Glutamatergic neuron (in vitro differentiated cells): ENCODE data around the gene TTLL1. TPM values are rescaled to one million over a fixed set of nuclear protein-coding genes. Genes with fewer than 3 reads are reported as not detected.

Source experiments
- DNase-seq: peaks from one replicate; pipeline ENCODE4 v3.0.0; 2022
- H3K27ac Mint-ChIP-seq: one replicate; pipeline ENCODE4 v1.8.0; 2020; ENCODE audit warnings: mild to moderate bottlenecking, mixed read lengths, inconsistent platforms; ENCODE audit not compliant: unreplicated experiment
- H3K27me3 Mint-ChIP-seq: one replicate; pipeline ENCODE4 v1.8.0; 2020; ENCODE audit warnings: mild to moderate bottlenecking, moderate library complexity, mixed read lengths, inconsistent platforms; ENCODE audit not compliant: unreplicated experiment
- H3K36me3 Mint-ChIP-seq: one replicate; pipeline ENCODE4 v1.8.0; 2020; ENCODE audit warnings: mild to moderate bottlenecking, mixed read lengths, inconsistent platforms; ENCODE audit not compliant: unreplicated experiment
- H3K4me1 Mint-ChIP-seq: one replicate; pipeline ENCODE4 v1.8.0; 2020; ENCODE audit warnings: mild to moderate bottlenecking, low read depth, mixed read lengths, inconsistent platforms; ENCODE audit not compliant: unreplicated experiment
- H3K4me3 Mint-ChIP-seq: one replicate; pipeline ENCODE4 v1.8.0; 2020; ENCODE audit warnings: mild to moderate bottlenecking, mixed read lengths, inconsistent platforms; ENCODE audit not compliant: unreplicated experiment
- H3K9me3 Mint-ChIP-seq: one replicate; pipeline ENCODE4 v1.8.0; 2020; ENCODE audit warnings: mild to moderate bottlenecking, moderate library complexity, mixed read lengths, inconsistent platforms; ENCODE audit not compliant: unreplicated experiment
- CTCF ChIP-seq: fragments of 200-600 bp; sonication (generic); IDR thresholded peaks from one replicate; pipeline ENCODE4 v1.5.0; 2021; ENCODE audit not compliant: partially characterized antibody, unreplicated experiment
- total RNA-seq: library from RNA; stranded (reverse); fragmentation: NEBNext Ultra II Directional; extraction: Animal tissue kit (Norgen Biotek cat#: 25700); gene quantifications from one replicate; pipeline ENCODE4 v1.2.1, GENCODE V29; 2021; ENCODE audit not compliant: unreplicated experiment

The TTLL1 gene
- total RNA-seq, 1 donor from 2014 or later, result 22.0 TPM

DNA sequence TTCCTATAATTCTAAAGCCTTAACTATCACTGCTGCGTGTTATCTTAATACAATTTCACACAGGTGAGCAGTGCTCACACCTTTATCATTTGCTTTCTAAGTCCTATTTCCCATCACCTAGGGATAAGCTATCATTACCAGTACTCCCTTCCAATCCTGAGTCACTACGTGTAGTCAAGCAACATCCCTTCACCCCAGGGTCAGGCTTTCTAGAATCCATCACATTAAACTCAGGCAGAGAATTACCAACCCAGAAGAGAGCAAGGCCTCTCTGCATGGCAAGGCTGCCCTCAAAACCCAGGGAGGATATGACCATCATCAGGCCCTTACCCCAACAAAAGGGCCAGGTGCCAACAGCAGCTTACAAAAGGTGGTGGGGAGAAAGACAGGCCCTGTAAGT is 84.1 kb downstream of the TTLL1 start:
- Mint-ChIP-seq H3K4me1 (peaks cover 25% of the 10 kb centered on the region), H3K4me3 (no peak overlapping the region), H3K27me3 (no peaks in the 10 kb centered on the region), H3K27ac (peak overlapping the region; percentile 38), H3K9me3 (peaks cover 2% of the 10 kb centered on the region), H3K36me3 (no peaks in the 10 kb centered on the region)
- TF ChIP-seq CTCF, result no peak
- no peak for DNase-seq

DNA sequence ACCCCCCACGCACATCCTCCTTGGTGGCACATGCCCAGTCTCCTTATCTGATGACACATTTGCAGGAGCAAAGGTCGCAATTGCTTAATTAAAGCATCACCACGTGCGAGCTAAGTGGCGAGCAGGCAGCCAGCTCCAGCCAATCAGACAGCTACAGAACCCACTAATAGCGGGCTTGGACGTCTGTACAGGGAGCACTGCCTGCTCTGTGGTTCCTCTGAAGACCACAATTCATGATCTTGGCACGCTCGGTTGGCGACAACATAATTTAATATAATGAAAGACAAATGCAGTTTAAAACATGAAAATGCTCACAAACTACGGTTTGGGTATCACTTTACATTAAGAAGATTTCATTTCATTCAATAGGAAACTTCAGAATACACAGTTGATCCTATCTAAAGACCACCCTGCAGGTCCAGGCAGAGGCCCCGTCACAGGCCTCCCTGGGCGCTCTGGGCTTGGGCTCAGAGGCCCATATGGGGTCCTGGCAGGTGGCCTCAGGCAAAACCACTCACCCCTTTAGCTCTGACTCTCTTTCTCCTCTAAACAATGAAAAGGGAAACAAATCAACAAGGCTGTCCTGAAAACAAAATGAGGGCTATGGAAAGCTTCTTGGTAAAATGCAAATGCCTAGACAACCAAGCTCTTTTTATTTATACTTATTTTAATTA is 84.7 kb downstream of the TTLL1 start:
- Mint-ChIP-seq H3K4me3 (no peak overlapping the region), H3K27ac (no peak overlapping the region), H3K27me3 (no peaks in the 10 kb centered on the region), H3K4me1 (peaks cover 25% of the 10 kb centered on the region), H3K9me3 (peaks cover 2% of the 10 kb centered on the region), H3K36me3 (no peaks in the 10 kb centered on the region)
- no peak for TF ChIP-seq CTCF
- DNase-seq, result no peak

- no peak for TF ChIP-seq CTCF
- no peak overlapping the region for H3K27ac Mint-ChIP-seq
- H3K9me3 Mint-ChIP-seq, result peaks cover 2% of the 10 kb centered on the region
- DNase-seq, result no peak
- H3K4me3 Mint-ChIP-seq, result no peak overlapping the region
- no peaks in the 10 kb centered on the region for H3K36me3 Mint-ChIP-seq
- H3K4me1 Mint-ChIP-seq, result peaks cover 25% of the 10 kb centered on the region
- no peaks in the 10 kb centered on the region for H3K27me3 Mint-ChIP-seq
Measured at GRCh38 chr22:43002202-43002586, 87.0 kb downstream of the TTLL1 start.

DNA sequence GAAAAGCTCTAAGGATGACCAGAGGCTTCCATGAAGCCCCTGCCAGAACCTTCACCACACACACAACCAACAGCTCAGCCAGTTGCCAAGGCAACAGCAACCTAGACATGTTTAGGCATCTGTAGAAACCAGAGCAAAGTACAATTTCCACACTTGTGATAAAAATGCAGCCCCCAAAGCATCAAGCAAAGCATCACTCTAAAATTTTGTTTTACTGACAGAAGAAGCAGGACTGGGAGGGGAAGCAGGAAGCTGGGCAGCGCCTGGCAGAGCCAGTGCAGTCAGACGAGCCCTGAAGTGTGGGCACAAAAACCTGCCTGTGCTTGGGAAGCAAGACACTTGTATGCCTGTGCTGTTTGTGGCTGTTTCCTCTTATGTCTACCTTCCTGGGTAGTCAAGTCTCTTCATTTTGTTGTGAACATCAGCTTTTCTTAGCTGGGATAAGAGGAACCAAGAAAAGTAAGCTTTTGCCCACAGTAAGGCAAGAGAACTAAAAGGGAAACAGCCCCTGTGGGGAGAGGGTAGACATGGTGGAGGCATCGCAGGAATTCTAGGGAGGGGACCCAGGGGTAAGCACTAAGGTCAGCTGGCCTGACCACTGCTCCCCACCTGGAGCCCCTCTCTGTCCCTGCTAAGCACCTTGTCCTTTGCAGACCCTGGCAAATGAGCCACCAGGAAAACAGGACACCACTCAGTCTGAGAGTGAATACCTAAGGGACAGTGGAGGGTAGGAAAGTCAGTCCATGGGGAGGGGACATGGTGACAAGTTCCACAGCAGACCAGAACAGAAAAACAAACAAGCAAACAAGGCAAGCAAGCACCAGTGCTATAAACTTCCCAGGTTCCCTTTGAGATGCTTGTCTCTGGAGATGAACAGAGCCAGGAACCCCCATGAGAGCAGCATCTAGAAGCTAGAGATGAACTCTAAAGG is 87.7 kb downstream of the TTLL1 start:
- Mint-ChIP-seq H3K36me3 (no peaks in the 10 kb centered on the region), H3K4me1 (peaks cover 25% of the 10 kb centered on the region), H3K27me3 (no peaks in the 10 kb centered on the region), H3K4me3 (no peak overlapping the region), H3K27ac (no peak overlapping the region), H3K9me3 (peaks cover 2% of the 10 kb centered on the region)
- no peak for DNase-seq
- TF ChIP-seq CTCF, result no peak
